ENCODE data around the gene SRRM4.

GRCh38 chr12:119134284-119135072, 153.1 kb downstream of the SRRM4 start:
- TF ChIP-seq EZH2 (IDR thresholded peaks at IDR 0.05; ENCODE audit: borderline replicate concordance, insufficient read depth, low read length, poor library complexity, severe bottlenecking) (no peak), CTCF (IDR thresholded peaks at IDR 0.05; ENCODE audit: poor library complexity, severe bottlenecking) (no peak), POLR2AphosphoS5 (IDR thresholded peaks at IDR 0.05) (no peak), RAD21 (conservative IDR thresholded peaks at IDR 0.05) (no peak), SMC3 (conservative IDR thresholded peaks at IDR 0.05; ENCODE audit: poor library complexity) (no peak), MXI1 (conservative IDR thresholded peaks at IDR 0.05; ENCODE audit: poor library complexity, severe bottlenecking) (no peak)
